ACC112 (cell line): ENCODE results near the gene BRCA1.

Experiments
- H2AFZ ChIP-seq: fragments of 200-600 bp; sonication (generic); one replicate; pipeline ENCODE4 v1.6.0; 2017; ENCODE audit warnings: antibody characterized with exemption, low read length; ENCODE audit not compliant: unreplicated experiment
- H3K27ac ChIP-seq: fragments of 200-600 bp; sonication (generic); 2 replicates; pipeline ENCODE4 v1.5.1; 2014; ENCODE audit warnings: low read depth, mild to moderate bottlenecking, antibody characterized with exemption, low read length, moderate library complexity
- H3K27me3 ChIP-seq: fragments of 200-600 bp; sonication (generic); 2 replicates; pipeline ENCODE4 v1.6.1; 2014; ENCODE audit warnings: mild to moderate bottlenecking, antibody characterized with exemption, low read length, moderate library complexity, mixed read lengths; ENCODE audit not compliant: insufficient read depth
- H3K36me3 ChIP-seq: fragments of 200-600 bp; sonication (generic); 2 replicates; pipeline ENCODE4 v1.6.1; 2016; ENCODE audit warnings: mild to moderate bottlenecking, antibody characterized with exemption, low read length, moderate library complexity, mixed read lengths; ENCODE audit not compliant: insufficient read depth
- H3K4me1 ChIP-seq: fragments of 200-600 bp; sonication (generic); one replicate; pipeline ENCODE4 v1.6.1; 2016; ENCODE audit warnings: low read length, mixed read lengths; ENCODE audit not compliant: insufficient read depth, unreplicated experiment, control insufficient read depth
- H3K4me3 ChIP-seq: fragments of 200-600 bp; sonication (generic); 2 replicates; pipeline ENCODE4 v1.5.1; 2014; ENCODE audit warnings: mild to moderate bottlenecking, low read depth, low read length
- H3K79me2 ChIP-seq: fragments of 200-600 bp; sonication (generic); one replicate; pipeline ENCODE4 v1.6.0; 2016; ENCODE audit warnings: low read length; ENCODE audit not compliant: control insufficient read depth, unreplicated experiment, insufficient read depth

Gene BRCA1

GRCh38 chr17:42999003-42999525, 126.1 kb downstream of the BRCA1 start:
- H3K27me3 ChIP-seq = no peaks in the 10 kb centered on the region
- H3K79me2 ChIP-seq = peaks cover 31% of the 10 kb centered on the region
- H2AFZ ChIP-seq = no peak overlapping the region
- H3K27ac ChIP-seq = peak overlapping the region; percentile 85
- H3K4me3 ChIP-seq = peak overlapping the region; percentile 98
- peaks cover 41% of the 10 kb centered on the region for H3K4me1 ChIP-seq
- H3K36me3 ChIP-seq = peaks cover 26% of the 10 kb centered on the region

DNA sequence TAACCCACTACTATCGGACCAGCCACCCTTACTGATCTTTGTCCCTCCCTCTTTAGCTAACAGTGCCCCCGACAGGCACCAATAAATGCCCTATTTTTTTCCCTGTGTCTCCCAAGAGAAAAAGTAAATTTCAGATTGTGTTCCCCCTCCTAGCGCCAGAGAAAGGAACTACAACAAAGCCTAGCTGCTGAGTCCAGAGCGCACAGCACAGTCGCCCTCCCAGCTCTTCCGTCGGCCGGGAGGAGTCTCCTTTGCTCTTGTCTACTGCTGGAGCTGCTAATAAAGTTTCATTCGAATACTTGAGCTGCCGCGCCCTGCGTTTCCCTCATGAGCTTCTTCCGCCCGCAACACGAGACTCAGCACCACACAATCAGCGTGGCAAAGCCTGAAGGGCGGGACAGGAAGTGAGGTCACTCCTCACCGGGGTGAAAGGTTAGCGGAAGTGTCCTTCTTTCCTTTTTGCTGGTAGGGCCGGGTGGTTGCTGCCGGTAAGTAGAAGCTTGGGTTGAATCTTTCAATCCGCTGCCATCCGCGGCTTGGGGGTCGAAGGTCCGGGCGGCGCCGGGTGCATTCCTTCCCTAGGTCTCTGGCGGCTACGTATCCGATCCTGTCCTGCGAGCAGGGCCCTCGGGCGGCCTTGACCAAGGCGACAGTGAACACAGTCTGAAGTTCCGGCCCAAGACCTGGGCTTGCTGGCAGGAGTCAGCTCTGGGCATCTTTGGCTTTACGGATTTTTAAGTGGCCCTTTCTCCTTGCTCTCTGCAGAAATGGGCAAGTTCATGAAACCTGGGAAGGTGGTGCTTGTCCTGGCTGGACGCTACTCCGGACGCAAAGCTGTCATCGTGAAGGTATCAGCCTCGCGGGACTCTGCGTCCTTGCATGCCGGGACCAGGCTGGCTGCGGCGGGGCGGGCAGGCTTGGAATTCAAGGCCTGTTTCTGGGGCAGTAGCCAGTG, 126.9 kb downstream of the BRCA1 start, which contains the start of gene RPL27:
Gene RPL27, plus strand, starts transcription at position 436 of the 955 bp plus-strand sequence. Its CDS starts 332 bp downstream, at position 768.
- H3K27ac ChIP-seq = peak within 1 kb of the TSS; percentile 85
- no peaks in the 10 kb centered on the region for H3K27me3 ChIP-seq
- H3K79me2 ChIP-seq = peaks cover 31% of the 10 kb centered on the region
- peaks cover 35% of the 10 kb centered on the region for H3K4me1 ChIP-seq
- H3K36me3 ChIP-seq = peaks cover 21% of the 10 kb centered on the region
- peak within 1 kb of the TSS; percentile 98 for H3K4me3 ChIP-seq
- H2AFZ ChIP-seq = peak within 1 kb of the TSS; percentile 60

GRCh38 chr17:42997390-42997983, 127.7 kb downstream of the BRCA1 start:
- peaks cover 19% of the 10 kb centered on the region for H3K36me3 ChIP-seq
- peaks cover 30% of the 10 kb centered on the region for H3K79me2 ChIP-seq
- H3K27ac ChIP-seq = peak overlapping the region; percentile 30
- no peaks in the 10 kb centered on the region for H3K27me3 ChIP-seq
- peak overlapping the region; percentile 60 for H2AFZ ChIP-seq
- peaks cover 32% of the 10 kb centered on the region for H3K4me1 ChIP-seq
- peak overlapping the region; percentile 54 for H3K4me3 ChIP-seq
